Neural progenitor cell (in vitro differentiated cells): ENCODE results near the gene OR2W1. TPM values are rescaled to one million over a fixed set of nuclear protein-coding genes. Genes with fewer than 3 reads are reported as not detected.

Experiments
- DNase-seq: peaks from one replicate; pipeline ENCODE4 v3.0.0-alpha.2; 2016; ENCODE audit warnings: low spot score
- H2AFZ ChIP-seq: fragments of 200-600 bp; sonication (generic); replicated peaks from 2 replicates; pipeline ENCODE4 v1.6.1; 2016; ENCODE audit warnings: antibody characterized with exemption
- H3F3A ChIP-seq: fragments of 200-600 bp; sonication (generic); 2 replicates; pipeline ENCODE4 v1.6.1; 2016; ENCODE audit warnings: antibody characterized with exemption, low read depth
- H3K27ac ChIP-seq: fragments of 200-600 bp; sonication (generic); 2 replicates; pipeline ENCODE4 v1.5.1; 2016; ENCODE audit warnings: mild to moderate bottlenecking
- H3K27me3 ChIP-seq: fragments of 200-600 bp; sonication (generic); 2 replicates; pipeline ENCODE4 v1.6.1; 2016; ENCODE audit warnings: mild to moderate bottlenecking, moderate library complexity
- H3K36me3 ChIP-seq: fragments of 200-600 bp; sonication (generic); 2 replicates; pipeline ENCODE4 v1.5.1; 2016
- H3K4me1 ChIP-seq: fragments of 200-600 bp; sonication (generic); 2 replicates; pipeline ENCODE4 v1.6.1; 2016; ENCODE audit warnings: mixed run types
- H3K4me2 ChIP-seq: fragments of 200-600 bp; sonication (generic); 2 replicates; pipeline ENCODE4 v1.6.1; 2016
- H3K4me3 ChIP-seq: fragments of 200-600 bp; sonication (generic); 2 replicates; pipeline ENCODE4 v1.5.1; 2016
- H3K79me2 ChIP-seq: fragments of 200-600 bp; sonication (generic); 2 replicates; pipeline ENCODE4 v1.6.1; 2016; ENCODE audit warnings: low read depth
- H3K9ac ChIP-seq: fragments of 200-600 bp; sonication (generic); 2 replicates; pipeline ENCODE4 v1.6.1; 2016
- H3K9me3 ChIP-seq: fragments of 200-600 bp; sonication (generic); 2 replicates; pipeline ENCODE4 v1.5.1; 2016; ENCODE audit warnings: low read depth
- H4K20me1 ChIP-seq: fragments of 200-600 bp; sonication (generic); 2 replicates; pipeline ENCODE4 v1.6.1; 2016; ENCODE audit warnings: low read depth
- H3K27ac Mint-ChIP-seq: 3 replicates; pipeline ENCODE4 v1.8.0; 2021; ENCODE audit warnings: mixed read lengths
- H3K27me3 Mint-ChIP-seq: 2 replicates; pipeline ENCODE4 v1.8.0; 2022; ENCODE audit warnings: low read depth, mild to moderate bottlenecking, inconsistent platforms, moderate library complexity, mixed read lengths; ENCODE audit not compliant: insufficient read depth
- H3K36me3 Mint-ChIP-seq: 3 replicates; pipeline ENCODE4 v1.8.0; 2021; ENCODE audit warnings: mixed read lengths
- H3K4me1 Mint-ChIP-seq: 3 replicates; pipeline ENCODE4 v1.8.0; 2021; ENCODE audit warnings: mixed read lengths
- H3K4me3 Mint-ChIP-seq: 3 replicates; pipeline ENCODE4 v1.8.0; 2021; ENCODE audit warnings: mild to moderate bottlenecking, moderate library complexity, mixed read lengths
- H3K9me3 Mint-ChIP-seq: 3 replicates; pipeline ENCODE4 v1.8.0; 2020; ENCODE audit warnings: mixed read lengths
- CTCF ChIP-seq: fragments of 200-600 bp; sonication (generic); IDR thresholded peaks from 2 replicates; pipeline ENCODE4 v1.5.1; 2017; ENCODE audit warnings: antibody characterized with exemption, mild to moderate bottlenecking
- EZH2 ChIP-seq: fragments of 200-600 bp; sonication (generic); IDR thresholded peaks from 2 replicates; pipeline ENCODE4 v1.6.1; 2017; ENCODE audit warnings: antibody characterized with exemption, mild to moderate bottlenecking, moderate library complexity
- EZH2phosphoT487 ChIP-seq: fragments of 200-600 bp; sonication (generic); IDR thresholded peaks from 2 replicates; pipeline ENCODE4 v1.6.1; 2017; ENCODE audit warnings: antibody characterized with exemption
- total RNA-seq: library from RNA; depleted of rRNA; stranded (reverse); fragments of >200 nt; gene quantifications from 2 replicates; pipeline ENCODE4 v1.2.3, GENCODE V29; 2015; ENCODE audit warnings: low replicate concordance

The OR2W1 gene
- total RNA-seq, 1 donor from 2014 or later, result not detected

- Histone ChIP-seq H4K20me1 (no peaks in the 10 kb centered on the region), H3K27ac (no peak overlapping the region), H3K9ac (no peak overlapping the region), H3F3A (peaks cover 8% of the 10 kb centered on the region), H3K27me3 (peaks cover 57% of the 10 kb centered on the region), H3K36me3 (no peaks in the 10 kb centered on the region), H3K4me2 (no peak overlapping the region), H2AFZ (no peak overlapping the region), H3K9me3 (no peaks in the 10 kb centered on the region), H3K79me2 (no peaks in the 10 kb centered on the region), H3K4me3 (no peak overlapping the region), H3K4me1 (peaks cover 4% of the 10 kb centered on the region)
- Mint-ChIP-seq H3K4me1 (peaks cover 12% of the 10 kb centered on the region), H3K36me3 (no peaks in the 10 kb centered on the region), H3K27ac (no peak overlapping the region), H3K4me3 (no peak overlapping the region), H3K27me3 (no peaks in the 10 kb centered on the region), H3K9me3 (no peaks in the 10 kb centered on the region)
- no peak for DNase-seq
- TF ChIP-seq EZH2, result no peak
- no peak for TF ChIP-seq EZH2phosphoT487
- TF ChIP-seq CTCF, result peak; percentile 5
These were observed 30.0 kb downstream of the OR2W1 start for GRCh38 chr6:29014729-29015608.

- Histone ChIP-seq H3K79me2 (no peaks in the 10 kb centered on the region), H3F3A (peaks cover 3% of the 10 kb centered on the region), H3K27ac (no peak overlapping the region), H3K4me3 (peak overlapping the region; percentile 49), H3K27me3 (peaks cover 92% of the 10 kb centered on the region), H3K36me3 (no peaks in the 10 kb centered on the region), H3K4me2 (peak overlapping the region; percentile 78), H3K4me1 (peaks cover 4% of the 10 kb centered on the region), H4K20me1 (no peaks in the 10 kb centered on the region), H3K9ac (no peak overlapping the region), H2AFZ (peak overlapping the region; percentile 51), H3K9me3 (no peaks in the 10 kb centered on the region)
- no peaks in the 10 kb centered on the region for H3K27me3 Mint-ChIP-seq
- peak overlapping the region; percentile 74 for H3K27ac Mint-ChIP-seq
- TF ChIP-seq CTCF (no peak), EZH2phosphoT487 (no peak), EZH2 (no peak)
- peak; percentile 93 for DNase-seq
- H3K9me3 Mint-ChIP-seq, result no peaks in the 10 kb centered on the region
- H3K4me3 Mint-ChIP-seq, result peak overlapping the region; percentile 97
- H3K4me1 Mint-ChIP-seq, result peaks cover 9% of the 10 kb centered on the region
- H3K36me3 Mint-ChIP-seq, result no peaks in the 10 kb centered on the region
These were observed 33.7 kb downstream of the OR2W1 start for GRCh38 chr6:29011276-29011734.

- H3K4me3 Mint-ChIP-seq, result no peak overlapping the region
These were observed 35.6 kb downstream of the OR2W1 start for GRCh38 chr6:29009358-29009757.

More at GRCh38 chr6:29009358-29009757, 35.6 kb downstream of the OR2W1 start:
- Histone ChIP-seq H3K4me1 (peaks cover 4% of the 10 kb centered on the region), H4K20me1 (no peaks in the 10 kb centered on the region), H3K4me3 (no peak overlapping the region), H2AFZ (no peak overlapping the region), H3K9ac (no peak overlapping the region), H3K79me2 (no peaks in the 10 kb centered on the region), H3K27me3 (peaks cover 99% of the 10 kb centered on the region), H3F3A (no peaks in the 10 kb centered on the region), H3K27ac (no peak overlapping the region), H3K36me3 (no peaks in the 10 kb centered on the region), H3K4me2 (no peak overlapping the region), H3K9me3 (no peaks in the 10 kb centered on the region)
- no peaks in the 10 kb centered on the region for H3K36me3 Mint-ChIP-seq
- H3K4me1 Mint-ChIP-seq, result peaks cover 9% of the 10 kb centered on the region
- no peak overlapping the region for H3K27ac Mint-ChIP-seq
- no peak for TF ChIP-seq EZH2phosphoT487
- TF ChIP-seq CTCF, result no peak
- no peak for TF ChIP-seq EZH2
- H3K27me3 Mint-ChIP-seq, result no peaks in the 10 kb centered on the region
- no peak for DNase-seq
- H3K9me3 Mint-ChIP-seq, result no peaks in the 10 kb centered on the region
